Measurements from ENCODE around the gene ZNF2. TPM values are rescaled to one million over a fixed set of nuclear protein-coding genes. Genes with fewer than 3 reads are reported as not detected.

ZNF2 gene
- 4.9 and 5.3 TPM in 2 replicates for total RNA-seq

DNA sequence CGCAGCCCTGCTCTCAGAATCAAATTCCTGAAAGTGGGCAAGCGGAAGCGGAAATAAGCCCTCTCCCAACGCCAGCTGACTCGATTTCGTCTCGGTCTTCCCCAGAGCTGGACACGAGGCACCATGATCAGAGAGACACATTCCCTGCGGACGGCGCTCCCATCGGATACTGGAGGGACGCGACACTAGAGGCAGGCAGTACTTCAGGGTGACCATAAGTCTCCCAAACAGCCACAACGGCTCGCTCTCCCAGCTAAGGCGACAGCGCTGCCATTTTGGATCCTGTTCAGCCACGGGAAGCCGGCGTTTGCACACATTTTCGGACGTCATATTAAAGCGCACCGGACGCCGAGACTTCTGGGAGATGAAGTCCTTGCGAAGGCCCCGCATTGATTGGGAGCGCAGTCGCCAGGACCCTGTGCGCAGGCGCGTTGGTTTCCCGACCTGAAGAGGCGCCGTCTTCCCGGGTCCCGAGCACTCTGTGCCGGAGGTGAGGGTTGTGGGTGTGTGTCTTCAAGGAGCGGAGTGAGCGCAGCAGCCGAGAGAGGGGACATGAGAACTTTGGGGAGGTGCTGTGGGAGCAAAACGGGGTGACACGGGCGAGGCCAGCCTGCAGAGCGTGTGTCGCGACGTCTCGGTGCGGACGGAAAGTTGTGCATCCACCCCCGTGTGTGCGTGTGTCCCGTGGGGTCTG lies at the start of gene ZNF2:
Gene ZNF2, plus strand, starts transcription at position 439 of the 694 bp plus-strand sequence. CDS start 10,418 bp downstream, outside the sequence.
- peaks cover 25% of the 10 kb centered on the region for H3K4me1 Mint-ChIP-seq
- peaks cover 10% of the 10 kb centered on the region for H3K36me3 Mint-ChIP-seq (ENCODE audit: low read depth)
- H3K9me3 Mint-ChIP-seq: no peaks in the 10 kb centered on the region
- TF ChIP-seq, protein P1, sequence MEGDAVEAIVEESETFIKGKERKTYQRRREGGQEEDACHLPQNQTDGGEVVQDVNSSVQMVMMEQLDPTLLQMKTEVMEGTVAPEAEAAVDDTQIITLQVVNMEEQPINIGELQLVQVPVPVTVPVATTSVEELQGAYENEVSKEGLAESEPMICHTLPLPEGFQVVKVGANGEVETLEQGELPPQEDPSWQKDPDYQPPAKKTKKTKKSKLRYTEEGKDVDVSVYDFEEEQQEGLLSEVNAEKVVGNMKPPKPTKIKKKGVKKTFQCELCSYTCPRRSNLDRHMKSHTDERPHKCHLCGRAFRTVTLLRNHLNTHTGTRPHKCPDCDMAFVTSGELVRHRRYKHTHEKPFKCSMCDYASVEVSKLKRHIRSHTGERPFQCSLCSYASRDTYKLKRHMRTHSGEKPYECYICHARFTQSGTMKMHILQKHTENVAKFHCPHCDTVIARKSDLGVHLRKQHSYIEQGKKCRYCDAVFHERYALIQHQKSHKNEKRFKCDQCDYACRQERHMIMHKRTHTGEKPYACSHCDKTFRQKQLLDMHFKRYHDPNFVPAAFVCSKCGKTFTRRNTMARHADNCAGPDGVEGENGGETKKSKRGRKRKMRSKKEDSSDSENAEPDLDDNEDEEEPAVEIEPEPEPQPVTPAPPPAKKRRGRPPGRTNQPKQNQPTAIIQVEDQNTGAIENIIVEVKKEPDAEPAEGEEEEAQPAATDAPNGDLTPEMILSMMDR (IDR thresholded peaks at IDR 0.05): no peak
- DNase-seq: peak; percentile 91
- H3K27ac Mint-ChIP-seq: peak within 1 kb of the TSS; percentile 97
- intact Hi-C loops (cut with micrococcal nuclease): loop anchor here (1.0 to 2.0 kb wide), 3 partner anchors 42 to 237 kb away; partner anchors contain the start of genes FAHD2A and ZNF892
- H3K4me3 Mint-ChIP-seq: peak within 1 kb of the TSS; percentile 100
- CTCF ChIA-PET: no interaction called here
- H3K27me3 Mint-ChIP-seq: no peaks in the 10 kb centered on the region
- POLR2A ChIA-PET: interaction anchor here (0.7 to 4.2 kb wide), 6 partner anchors 9 to 237 kb away, joined by 3 to 40 read pairs (median 4); partner anchors contain the start of genes FAHD2A, MRPS5 and ZNF892
- peak; percentile 93 for ATAC-seq (ENCODE audit: low read depth)

DNA sequence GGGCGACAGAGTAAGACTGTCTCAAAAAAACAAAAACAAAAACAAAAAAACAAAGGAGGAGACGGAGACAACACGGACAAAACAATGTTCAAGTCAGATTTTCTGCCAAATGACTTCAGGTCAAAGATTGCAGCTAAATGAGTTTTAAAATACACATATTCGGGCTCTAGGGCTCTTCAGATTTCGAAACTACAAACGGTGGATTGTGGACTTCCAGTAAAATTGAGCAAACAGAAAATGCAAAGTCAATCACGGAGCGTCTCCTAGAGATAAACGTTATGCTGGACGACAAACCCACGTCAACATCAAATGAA lies 44.6 kb upstream of the ZNF2 start:
- intact Hi-C loops (cut with micrococcal nuclease): loop anchor here (1.0 to 5.0 kb wide), 2 partner anchors 86 to 281 kb away; partner anchors contain the start of genes FAHD2A and ZNF892
- Mint-ChIP-seq H3K4me1 (peaks cover 44% of the 10 kb centered on the region), H3K27me3 (no peaks in the 10 kb centered on the region), H3K4me3 (peak overlapping the region; percentile 95), H3K27ac (peak overlapping the region; percentile 89), H3K9me3 (no peaks in the 10 kb centered on the region), H3K36me3 (ENCODE audit: low read depth) (peaks cover 21% of the 10 kb centered on the region)
- TF ChIP-seq, protein P1 (IDR thresholded peaks at IDR 0.05): no peak
- DNase-seq: no peak
- ChIA-PET CTCF (no interaction called here), POLR2A (interaction anchor here (0.7 to 4.2 kb wide), 3 partner anchors 38 to 44 kb away, joined by 3 to 40 read pairs (median 37); partner anchors contain the start of genes ZNF2 and ZNF514)
- no peak for ATAC-seq (ENCODE audit: low read depth)

DNA sequence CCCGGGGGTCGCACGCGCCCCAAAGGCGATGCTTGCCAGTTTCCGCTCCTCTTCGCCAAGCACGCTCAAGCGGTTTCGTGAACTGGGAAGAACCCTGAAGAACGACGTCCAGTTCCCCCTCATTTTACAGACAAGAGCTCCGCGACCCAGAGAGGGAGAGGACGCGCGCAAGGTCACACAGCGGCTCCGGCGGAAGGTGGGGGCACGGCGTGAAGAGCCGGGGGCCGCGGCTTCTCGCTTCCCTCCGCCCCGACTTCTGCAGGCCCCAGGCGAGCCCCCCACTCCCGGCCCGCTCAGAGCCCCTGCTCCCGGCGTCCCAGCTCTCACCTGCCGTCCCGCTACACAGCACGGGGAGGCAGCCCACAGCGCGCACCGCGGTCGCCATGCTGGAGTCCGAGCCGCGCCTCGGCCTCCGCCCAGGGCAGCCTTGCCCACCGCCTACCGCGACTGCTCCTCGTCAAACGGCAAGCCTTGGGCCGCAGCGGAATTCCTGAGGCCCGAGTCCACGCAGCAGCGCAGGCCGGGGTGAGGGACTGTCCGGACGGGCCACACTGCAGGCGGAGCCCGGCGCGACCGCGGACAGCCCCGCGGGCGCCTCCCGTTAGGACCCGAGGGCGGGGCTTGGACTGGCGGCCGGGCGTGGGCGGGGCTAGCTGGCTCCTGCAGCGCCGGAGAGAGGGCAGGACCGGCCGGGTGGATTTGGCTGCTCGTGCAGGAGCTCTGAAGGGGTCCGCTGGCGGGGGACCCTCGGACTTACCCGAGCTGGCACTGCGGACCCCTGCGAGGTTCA lies 44.0 kb upstream of the ZNF2 start, which contains the start of gene MRPS5:
Gene MRPS5, minus strand, starts transcription at position 402 of the 790 bp plus-strand sequence. Its CDS starts 17 bp downstream, at position 385.
- DNase-seq (peak; percentile 93), ATAC-seq (ENCODE audit: low read depth) (peak; percentile 97)
- TF ChIP-seq, protein P1 (IDR thresholded peaks at IDR 0.05): no peak
- intact Hi-C loops (cut with micrococcal nuclease): loop anchor here (1.0 to 5.0 kb wide), 4 partner anchors 38 to 281 kb away; partner anchors contain the start of genes FAHD2A, ZNF2, ZNF514 and ZNF892
- H3K4me3 Mint-ChIP-seq: peak within 1 kb of the TSS; percentile 95
- peaks cover 19% of the 10 kb centered on the region for H3K36me3 Mint-ChIP-seq (ENCODE audit: low read depth)
- peaks cover 2% of the 10 kb centered on the region for H3K27me3 Mint-ChIP-seq
- peak within 1 kb of the TSS; percentile 89 for H3K27ac Mint-ChIP-seq
- ChIA-PET CTCF (interaction anchor here (1.0 to 1.3 kb wide), 2 partner anchors 38 to 223 kb away, joined by 3 to 5 read pairs; partner anchors contain the start of gene ZNF514), POLR2A (interaction anchor here (0.7 to 4.2 kb wide), 3 partner anchors 37 to 44 kb away, joined by 3 to 40 read pairs (median 37); partner anchors contain the start of genes ZNF2 and ZNF514)
- H3K9me3 Mint-ChIP-seq: no peaks in the 10 kb centered on the region
- peaks cover 44% of the 10 kb centered on the region for H3K4me1 Mint-ChIP-seq

DNA sequence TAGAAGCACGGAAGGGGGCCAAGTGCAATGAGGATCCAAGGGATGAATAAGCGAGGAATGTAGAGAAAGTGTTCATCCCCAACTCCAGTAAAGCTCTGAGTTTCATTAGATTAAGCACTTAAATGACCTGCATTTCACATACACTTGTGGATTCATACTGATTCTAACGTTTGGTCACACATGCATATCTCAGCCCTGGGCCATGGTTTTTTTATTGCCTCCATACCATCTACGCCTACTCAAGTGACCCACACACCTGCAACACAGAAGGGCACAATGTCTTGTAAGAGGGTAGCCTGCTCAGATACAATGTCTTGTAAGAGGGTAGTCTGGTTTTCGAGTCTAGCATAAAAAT lies 43.4 kb upstream of the ZNF2 start:
- H3K4me3 Mint-ChIP-seq: peak overlapping the region; percentile 95
- intact Hi-C loops (cut with micrococcal nuclease): loop anchor here (1.0 to 5.0 kb wide), 3 partner anchors 37 to 280 kb away; partner anchors contain the start of genes FAHD2A, ZNF2 and ZNF514
- peaks cover 2% of the 10 kb centered on the region for H3K27me3 Mint-ChIP-seq
- H3K9me3 Mint-ChIP-seq: no peaks in the 10 kb centered on the region
- H3K36me3 Mint-ChIP-seq (ENCODE audit: low read depth): peaks cover 16% of the 10 kb centered on the region
- POLR2A ChIA-PET: interaction anchor here (2.9 to 4.2 kb wide), 2 partner anchors 36 to 43 kb away, joined by 37 to 40 read pairs; partner anchors contain the start of genes ZNF2 and ZNF514
- TF ChIP-seq, protein P1 (IDR thresholded peaks at IDR 0.05): no peak
- DNase-seq (no peak), ATAC-seq (ENCODE audit: low read depth) (no peak)
- peak overlapping the region; percentile 89 for H3K27ac Mint-ChIP-seq
- CTCF ChIA-PET: interaction anchor here (1.0 to 1.3 kb wide), 2 partner anchors 38 to 223 kb away, joined by 3 to 5 read pairs; partner anchors contain the start of gene ZNF514
- peaks cover 43% of the 10 kb centered on the region for H3K4me1 Mint-ChIP-seq
